Measurements from ENCODE around the gene MRPS6.

DNA sequence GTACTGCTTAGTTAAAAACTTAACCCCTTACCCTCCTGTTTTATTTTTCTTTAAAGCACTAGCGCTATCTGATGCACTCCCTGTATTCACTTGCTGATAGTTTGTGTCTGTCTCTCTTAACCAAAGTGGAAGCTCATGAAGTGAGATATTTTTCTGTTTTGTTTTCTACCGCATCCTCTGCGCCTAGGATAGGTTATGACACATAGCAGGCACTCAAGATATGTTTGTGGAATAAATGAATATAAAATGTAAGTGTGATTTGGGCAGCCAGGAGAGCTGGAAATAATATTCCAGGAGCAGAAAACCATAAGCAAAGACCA is 49.0 kb upstream of the MRPS6 start:
- no peak for TF ChIP-seq POLR2AphosphoS5 (IDR thresholded peaks at IDR 0.05; ENCODE audit: low read depth, low read length)
- TF ChIP-seq TAF1 (IDR thresholded peaks at IDR 0.05; ENCODE audit: borderline replicate concordance, insufficient read depth, low read length) = no peak
- no peak for TF ChIP-seq REST (IDR thresholded peaks at IDR 0.05; ENCODE audit: insufficient read depth in 1 of 2, low read depth in 2 of 2, low read length in 2 of 2)

Data from PFSK-1 (cell line).